ENCODE results near the gene GSN. TPM values are rescaled to one million over a fixed set of nuclear protein-coding genes. Genes with fewer than 3 reads are reported as not detected.

The GSN gene
- total and polyA plus RNA-seq, 2 donors (not counting 1 experiment from before 2014, with no cell fraction given) = 38.4 to 45.4 TPM

- Histone ChIP-seq H2AFZ (ENCODE audit: insufficient read depth, low read depth, low read length, poor library complexity, severe bottlenecking) (no peak overlapping the region), H3K9me3 (ENCODE audit: control extremely low read depth in 1 of 3, control insufficient read depth in 2 of 3, insufficient read depth in 1 of 3, low read length in 2 of 3) (no peaks in the 10 kb centered on the region), H4K20me1 (ENCODE audit: control insufficient read depth, insufficient read depth, low read length, poor library complexity, severe bottlenecking) (no peaks in the 10 kb centered on the region), H3K27me3 (replicated peaks in 1 of 4; ENCODE audit: control extremely low read depth in 1 of 4, control insufficient read depth in 3 of 4, insufficient read depth in 4 of 4, low read length in 3 of 4) (no peaks in the 10 kb centered on the region), H3K4me2 (replicated peaks; ENCODE audit: low read depth, low read length, poor library complexity, severe bottlenecking) (no peak overlapping the region), H3K9ac (ENCODE audit: low read length) (no peak overlapping the region), H3K4me1 (ENCODE audit: control insufficient read depth in 2 of 2, insufficient read depth in 2 of 2, low read length in 2 of 2) (no peaks in the 10 kb centered on the region), H3K79me2 (ENCODE audit: control insufficient read depth, insufficient read depth, low read length) (no peaks in the 10 kb centered on the region), H3K4me3 (ENCODE audit: control extremely low read depth in 1 of 5, extremely low read depth in 1 of 5, insufficient read depth in 1 of 5, low read depth in 2 of 5, low read length in 4 of 5) (no peak overlapping the region), H3K36me3 (replicated peaks in 1 of 2; ENCODE audit: control extremely low read depth in 1 of 2, control insufficient read depth in 1 of 2, extremely low read depth in 1 of 2, insufficient read depth in 2 of 2, low read length in 1 of 2) (peaks cover 0 to 33% of the 10 kb centered on the region in 2 experiments), H3K27ac (ENCODE audit: low read length in 2 of 2) (no peak overlapping the region)
- Mint-ChIP-seq H3K9me3 (ENCODE audit: insufficient read depth) (no peaks in the 10 kb centered on the region), H3K4me3 (no peak overlapping the region), H3K27me3 (no peaks in the 10 kb centered on the region), H3K4me1 (no peaks in the 10 kb centered on the region), H3K27ac (no peak overlapping the region)
- intact Hi-C loops (cut with micrococcal nuclease) = no loop called here
- ChIA-PET CTCF (interaction anchor here (1.6 to 2.5 kb wide), 2 partner anchors 15 to 17 kb away, joined by 5 to 9 read pairs; no protein-coding TSS in a partner anchor), POLR2A (no interaction called here)
- TF ChIP-seq CTCF (IDR thresholded peaks at IDR 0.05) (no peak), EZH2 (IDR thresholded peaks at IDR 0.05; ENCODE audit: borderline replicate concordance, insufficient read depth, low read depth, low read length, poor library complexity, severe bottlenecking) (no peak)
- ATAC-seq (ENCODE audit: low read depth) (no peak), DNase-seq (no peak)
- WGBS (ENCODE audit: insufficient coverage) = 100% methylated on average over 2 of the region's 5 CpGs
Measured at GRCh38 chr9:121230256-121230655, 37.7 kb upstream of the GSN start.

GRCh38 chr9:121232251-121232650 is 35.7 kb upstream of the GSN start:
- no peak for DNase-seq
- H3K79me2 ChIP-seq (ENCODE audit: control insufficient read depth, insufficient read depth, low read length) = no peaks in the 10 kb centered on the region
- H3K4me3 Mint-ChIP-seq = no peak overlapping the region
- peaks cover 0 to 43% of the 10 kb centered on the region in 2 experiments for H3K36me3 ChIP-seq (replicated peaks in 1 of 2; ENCODE audit: control extremely low read depth in 1 of 2, control insufficient read depth in 1 of 2, extremely low read depth in 1 of 2, insufficient read depth in 2 of 2, low read length in 1 of 2)
- no peaks in the 10 kb centered on the region for H3K4me1 ChIP-seq (ENCODE audit: control insufficient read depth in 2 of 2, insufficient read depth in 2 of 2, low read length in 2 of 2)
- ChIA-PET CTCF (no interaction called here), POLR2A (no interaction called here)
- intact Hi-C loops (cut with micrococcal nuclease) = no loop called here
- no peak overlapping the region for H2AFZ ChIP-seq (ENCODE audit: insufficient read depth, low read depth, low read length, poor library complexity, severe bottlenecking)
- no peaks in the 10 kb centered on the region for H3K9me3 ChIP-seq (ENCODE audit: control extremely low read depth in 1 of 3, control insufficient read depth in 2 of 3, insufficient read depth in 1 of 3, low read length in 2 of 3)
- TF ChIP-seq CTCF (IDR thresholded peaks at IDR 0.05) (no peak), EZH2 (IDR thresholded peaks at IDR 0.05; ENCODE audit: borderline replicate concordance, insufficient read depth, low read depth, low read length, poor library complexity, severe bottlenecking) (no peak)
- no peaks in the 10 kb centered on the region for H3K4me1 Mint-ChIP-seq
- no peaks in the 10 kb centered on the region for H3K9me3 Mint-ChIP-seq (ENCODE audit: insufficient read depth)
- whole genome bisulfite sequencing (ENCODE audit: insufficient coverage) = no CpG with 5 or more reads among the region's 4 CpGs
- H3K4me2 ChIP-seq (replicated peaks; ENCODE audit: low read depth, low read length, poor library complexity, severe bottlenecking) = no peak overlapping the region
- no peaks in the 10 kb centered on the region for H3K27me3 ChIP-seq (replicated peaks in 1 of 4; ENCODE audit: control extremely low read depth in 1 of 4, control insufficient read depth in 3 of 4, insufficient read depth in 4 of 4, low read length in 3 of 4)
- ATAC-seq (ENCODE audit: low read depth) = no peak
- no peak overlapping the region for H3K9ac ChIP-seq (ENCODE audit: low read length)
- no peaks in the 10 kb centered on the region for H3K27me3 Mint-ChIP-seq
- no peak overlapping the region for H3K27ac Mint-ChIP-seq
- no peak overlapping the region for H3K4me3 ChIP-seq (ENCODE audit: control extremely low read depth in 1 of 5, extremely low read depth in 1 of 5, insufficient read depth in 1 of 5, low read depth in 2 of 5, low read length in 4 of 5)
- no peak overlapping the region for H3K27ac ChIP-seq (ENCODE audit: low read length in 2 of 2)
- H4K20me1 ChIP-seq (ENCODE audit: control insufficient read depth, insufficient read depth, low read length, poor library complexity, severe bottlenecking) = no peaks in the 10 kb centered on the region
